HG03039 (cell line): Measurements from ENCODE around the gene DIP2A.

Experiments
- ATAC-seq: cut with Tn5 transposase; IDR thresholded peaks from one replicate; pipeline ENCODE4 v1.9.1; 2021; ENCODE audit warnings: mild to moderate bottlenecking, moderate library complexity; ENCODE audit not compliant: unreplicated experiment

Gene DIP2A, protein sequence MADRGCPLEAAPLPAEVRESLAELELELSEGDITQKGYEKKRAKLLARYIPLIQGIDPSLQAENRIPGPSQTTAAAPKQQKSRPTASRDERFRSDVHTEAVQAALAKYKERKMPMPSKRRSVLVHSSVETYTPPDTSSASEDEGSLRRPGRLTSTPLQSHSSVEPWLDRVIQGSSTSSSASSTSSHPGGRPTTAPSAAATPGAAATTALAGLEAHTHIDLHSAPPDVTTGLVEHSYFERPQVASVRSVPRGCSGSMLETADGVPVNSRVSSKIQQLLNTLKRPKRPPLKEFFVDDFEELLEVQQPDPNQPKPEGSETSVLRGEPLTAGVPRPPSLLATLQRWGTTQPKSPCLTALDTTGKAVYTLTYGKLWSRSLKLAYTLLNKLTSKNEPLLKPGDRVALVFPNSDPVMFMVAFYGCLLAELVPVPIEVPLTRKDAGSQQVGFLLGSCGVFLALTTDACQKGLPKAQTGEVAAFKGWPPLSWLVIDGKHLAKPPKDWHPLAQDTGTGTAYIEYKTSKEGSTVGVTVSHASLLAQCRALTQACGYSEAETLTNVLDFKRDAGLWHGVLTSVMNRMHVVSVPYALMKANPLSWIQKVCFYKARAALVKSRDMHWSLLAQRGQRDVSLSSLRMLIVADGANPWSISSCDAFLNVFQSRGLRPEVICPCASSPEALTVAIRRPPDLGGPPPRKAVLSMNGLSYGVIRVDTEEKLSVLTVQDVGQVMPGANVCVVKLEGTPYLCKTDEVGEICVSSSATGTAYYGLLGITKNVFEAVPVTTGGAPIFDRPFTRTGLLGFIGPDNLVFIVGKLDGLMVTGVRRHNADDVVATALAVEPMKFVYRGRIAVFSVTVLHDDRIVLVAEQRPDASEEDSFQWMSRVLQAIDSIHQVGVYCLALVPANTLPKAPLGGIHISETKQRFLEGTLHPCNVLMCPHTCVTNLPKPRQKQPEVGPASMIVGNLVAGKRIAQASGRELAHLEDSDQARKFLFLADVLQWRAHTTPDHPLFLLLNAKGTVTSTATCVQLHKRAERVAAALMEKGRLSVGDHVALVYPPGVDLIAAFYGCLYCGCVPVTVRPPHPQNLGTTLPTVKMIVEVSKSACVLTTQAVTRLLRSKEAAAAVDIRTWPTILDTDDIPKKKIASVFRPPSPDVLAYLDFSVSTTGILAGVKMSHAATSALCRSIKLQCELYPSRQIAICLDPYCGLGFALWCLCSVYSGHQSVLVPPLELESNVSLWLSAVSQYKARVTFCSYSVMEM (N-terminal part only)

DNA sequence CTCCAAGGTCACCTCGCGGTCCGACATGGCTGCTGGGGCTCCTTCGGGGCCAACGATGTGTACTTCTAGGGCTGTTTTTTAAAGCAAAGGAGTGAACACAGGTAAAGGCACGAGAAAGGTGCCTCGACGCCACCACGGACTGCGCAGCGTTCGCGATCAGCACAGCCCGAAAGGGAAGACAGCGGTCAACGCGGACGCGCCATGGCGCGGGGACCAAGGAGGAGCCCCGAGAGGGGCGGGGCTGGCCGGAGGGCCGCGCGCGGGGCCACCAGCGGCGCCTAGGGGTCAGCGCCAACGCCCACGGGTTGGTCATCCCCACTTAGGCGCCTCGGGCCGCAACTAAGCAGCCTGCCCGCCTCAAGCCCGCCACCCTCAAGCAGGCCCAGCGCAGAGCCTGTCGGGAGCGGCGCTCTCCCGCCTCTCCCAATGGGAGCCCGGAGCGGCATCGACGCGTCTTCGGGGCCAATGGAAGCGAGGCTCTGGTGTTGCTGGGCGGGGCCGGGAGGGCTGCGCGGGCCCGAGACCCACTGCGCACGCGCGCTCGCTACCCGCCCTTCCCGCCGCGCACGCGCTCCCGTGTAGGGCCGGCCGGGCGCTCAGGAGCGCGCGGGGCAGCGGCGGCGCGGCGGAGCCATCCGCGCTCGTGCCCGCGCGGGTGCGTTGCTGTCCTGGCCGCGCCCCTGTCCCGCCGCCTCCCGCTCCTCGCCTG lies at the start of gene DIP2A:
TSS of gene DIP2A (plus strand) at position 577 of the 709 bp plus-strand sequence. CDS start 241 bp downstream, outside the sequence.
- ATAC-seq, result peak; percentile 92

DNA sequence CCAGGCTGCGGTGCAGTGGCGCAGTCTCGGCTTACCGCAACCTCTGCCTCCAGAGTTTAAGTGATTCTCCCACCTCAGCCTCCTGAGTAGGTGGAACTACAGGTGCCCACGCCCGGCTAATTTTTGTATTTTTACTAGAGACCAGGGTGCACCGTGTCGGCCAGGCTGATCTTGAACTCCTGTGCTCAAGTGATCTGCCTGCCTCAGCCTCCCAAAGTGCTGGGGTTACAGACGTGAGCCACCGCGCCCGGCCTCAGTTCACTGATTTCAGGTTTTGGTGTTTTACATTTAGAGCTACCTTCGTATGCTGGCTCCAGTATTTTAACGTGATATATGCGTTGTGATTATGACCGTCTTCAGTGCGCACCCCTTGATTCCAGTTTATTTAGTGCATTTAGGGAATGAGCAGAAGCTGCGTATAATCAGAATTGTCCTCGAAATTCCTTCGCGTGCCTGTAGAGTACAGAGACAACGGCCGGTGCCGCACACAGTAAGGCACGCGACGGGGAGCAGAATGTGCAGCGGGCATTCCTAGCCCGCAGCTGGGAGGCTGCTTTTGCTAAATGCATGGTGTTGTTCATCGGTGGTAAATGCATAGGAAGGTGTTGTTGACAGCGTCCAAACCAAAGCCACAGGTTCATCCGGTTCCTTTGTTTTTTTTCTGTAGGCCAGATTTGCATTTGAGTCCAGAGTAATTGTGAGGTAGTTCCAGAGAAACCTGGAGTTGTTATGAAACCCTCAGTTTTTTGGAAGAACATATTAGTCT lies 48.9 kb upstream of the DIP2A start:
- no peak for ATAC-seq

DNA sequence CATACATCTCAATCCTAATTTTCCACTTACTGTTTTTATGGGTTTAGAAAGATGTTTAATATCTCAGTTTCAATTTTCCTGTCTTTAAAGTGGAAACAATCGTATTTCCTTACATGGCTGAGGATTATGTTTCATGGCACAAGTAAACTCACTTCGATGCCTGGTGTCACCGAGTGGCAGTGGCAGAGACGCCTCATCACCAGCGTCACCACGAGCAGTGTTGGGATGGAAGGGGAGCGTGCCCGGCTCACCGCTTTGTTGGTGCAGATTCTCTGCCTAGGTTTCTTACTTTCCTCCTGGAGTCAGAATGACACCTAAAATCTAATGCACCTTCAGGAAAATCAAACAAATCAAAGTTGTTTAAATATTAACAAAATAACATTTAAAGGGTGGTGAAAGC lies 48.2 kb upstream of the DIP2A start:
- no peak for ATAC-seq

DNA sequence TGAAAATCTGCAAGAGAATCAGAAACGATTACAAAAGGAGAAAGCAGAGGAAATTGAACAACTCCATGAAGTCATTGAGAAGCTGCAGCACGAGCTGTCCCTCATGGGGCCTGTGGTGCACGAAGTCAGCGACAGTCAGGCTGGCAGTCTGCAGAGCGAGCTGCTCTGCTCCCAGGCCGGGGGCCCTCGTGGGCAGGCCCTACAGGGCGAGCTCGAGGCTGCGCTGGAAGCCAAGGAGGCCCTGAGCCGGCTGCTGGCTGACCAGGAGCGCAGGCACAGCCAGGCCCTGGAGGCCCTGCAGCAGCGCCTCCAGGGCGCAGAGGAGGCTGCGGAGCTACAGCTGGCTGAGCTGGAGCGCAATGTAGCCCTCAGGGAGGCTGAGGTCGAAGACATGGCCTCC lies 47.5 kb upstream of the DIP2A start:
- no peak for ATAC-seq

DNA sequence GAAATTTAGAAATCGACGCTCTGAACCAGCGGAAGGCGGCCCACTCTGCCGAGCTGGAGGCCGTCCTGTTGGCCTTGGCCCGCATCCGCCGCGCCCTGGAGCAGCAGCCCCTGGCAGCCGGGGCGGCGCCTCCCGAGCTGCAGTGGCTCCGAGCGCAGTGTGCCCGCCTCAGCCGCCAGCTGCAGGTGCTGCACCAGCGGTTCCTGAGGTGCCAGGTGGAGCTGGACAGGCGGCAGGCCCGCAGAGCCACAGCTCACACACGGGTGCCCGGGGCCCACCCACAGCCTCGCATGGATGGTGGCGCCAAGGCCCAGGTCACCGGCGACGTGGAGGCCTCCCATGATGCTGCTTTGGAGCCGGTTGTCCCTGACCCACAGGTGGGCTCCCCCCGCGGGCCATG lies 47.0 kb upstream of the DIP2A start:
- ATAC-seq, result no peak

DNA sequence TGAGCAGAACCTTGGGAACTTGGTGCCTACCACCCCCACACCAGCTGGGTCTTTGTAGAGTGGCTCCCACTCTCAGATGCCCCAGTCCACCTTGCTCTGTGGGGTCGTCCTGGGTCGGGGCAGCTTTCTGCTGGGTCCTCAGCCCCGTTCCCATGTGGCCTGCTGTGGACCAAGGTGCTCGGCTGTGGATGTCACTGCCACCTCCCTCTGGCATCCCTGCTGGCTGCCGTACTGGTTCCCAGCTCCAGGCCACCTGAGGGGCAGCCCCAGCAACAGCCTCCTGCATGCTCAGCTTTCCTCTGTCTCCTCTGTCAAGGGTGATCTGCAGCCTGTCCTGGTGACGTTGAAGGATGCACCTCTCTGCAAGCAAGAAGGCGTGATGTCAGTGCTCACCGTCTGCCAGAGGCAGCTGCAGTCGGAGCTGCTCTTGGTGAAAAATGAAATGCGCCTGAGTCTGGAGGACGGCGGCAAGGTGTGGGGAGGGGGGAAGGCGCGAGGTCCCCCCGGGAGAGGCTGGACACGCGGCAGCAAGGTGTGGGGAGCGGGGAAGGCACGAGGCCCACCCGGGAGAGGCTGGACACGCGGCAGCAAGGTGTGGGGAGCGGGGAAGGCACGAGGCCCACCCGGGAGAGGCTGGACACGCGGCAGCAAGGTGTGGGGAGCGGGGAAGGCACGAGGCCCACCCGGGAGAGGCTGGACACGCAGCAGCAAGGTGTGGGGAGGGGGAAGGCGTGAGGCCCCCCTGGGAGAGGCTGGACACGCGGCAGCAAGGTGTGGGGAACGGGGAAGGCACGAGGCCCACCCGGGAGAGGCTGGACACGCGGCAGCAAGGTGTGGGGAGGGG lies 45.9 kb upstream of the DIP2A start:
- no peak for ATAC-seq

DNA sequence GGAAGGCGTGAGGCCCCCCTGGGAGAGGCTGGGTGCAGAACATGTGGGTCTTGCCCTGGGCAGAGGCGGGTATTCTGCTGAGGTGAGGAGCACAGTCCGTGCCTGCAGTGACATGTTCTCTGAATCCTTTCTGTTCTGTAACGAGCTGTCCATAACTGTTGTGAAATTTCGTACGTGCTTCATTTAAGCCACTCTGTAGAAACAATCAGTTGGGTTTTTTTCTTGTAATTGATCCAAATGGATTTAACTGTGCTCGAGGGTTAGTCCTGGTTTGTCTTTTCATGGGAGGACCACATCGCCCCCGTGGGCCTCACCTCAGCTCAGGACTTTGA lies 45.4 kb upstream of the DIP2A start:
- ATAC-seq, result no peak

DNA sequence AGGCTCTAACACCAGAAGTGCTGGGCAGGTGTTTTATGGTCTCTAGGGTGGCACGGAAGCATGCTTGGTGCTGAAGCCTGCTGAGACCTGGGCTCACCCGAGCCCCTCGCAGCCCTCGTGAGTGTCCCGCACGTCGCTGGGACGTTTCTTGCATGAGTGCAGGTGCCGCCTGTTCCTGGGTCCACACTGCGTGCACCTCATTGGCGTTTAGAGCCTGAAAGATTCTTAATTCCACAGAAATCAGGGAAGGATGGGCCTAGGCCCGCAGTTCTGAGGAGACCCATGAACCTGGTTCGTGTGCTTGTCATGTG lies 43.8 kb upstream of the DIP2A start:
- ATAC-seq, result no peak

DNA sequence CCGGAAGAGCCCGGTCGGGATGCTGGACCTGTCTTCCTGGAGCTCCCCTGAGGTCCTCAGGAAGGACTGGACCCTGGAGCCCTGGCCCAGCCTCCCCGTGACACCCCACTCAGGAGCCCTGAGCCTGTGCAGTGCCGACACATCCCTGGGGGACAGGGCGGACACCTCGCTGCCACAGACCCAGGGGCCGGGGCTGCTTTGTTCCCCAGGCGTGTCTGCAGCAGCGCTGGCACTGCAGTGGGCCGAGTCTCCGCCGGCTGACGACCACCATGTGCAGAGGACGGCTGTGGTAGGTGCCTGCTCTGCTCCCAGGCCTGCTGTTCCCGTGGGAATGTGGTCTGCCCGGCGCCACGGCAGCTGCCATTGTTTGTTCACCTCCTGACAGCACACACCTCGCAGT lies 42.1 kb upstream of the DIP2A start:
- ATAC-seq, result no peak

DNA sequence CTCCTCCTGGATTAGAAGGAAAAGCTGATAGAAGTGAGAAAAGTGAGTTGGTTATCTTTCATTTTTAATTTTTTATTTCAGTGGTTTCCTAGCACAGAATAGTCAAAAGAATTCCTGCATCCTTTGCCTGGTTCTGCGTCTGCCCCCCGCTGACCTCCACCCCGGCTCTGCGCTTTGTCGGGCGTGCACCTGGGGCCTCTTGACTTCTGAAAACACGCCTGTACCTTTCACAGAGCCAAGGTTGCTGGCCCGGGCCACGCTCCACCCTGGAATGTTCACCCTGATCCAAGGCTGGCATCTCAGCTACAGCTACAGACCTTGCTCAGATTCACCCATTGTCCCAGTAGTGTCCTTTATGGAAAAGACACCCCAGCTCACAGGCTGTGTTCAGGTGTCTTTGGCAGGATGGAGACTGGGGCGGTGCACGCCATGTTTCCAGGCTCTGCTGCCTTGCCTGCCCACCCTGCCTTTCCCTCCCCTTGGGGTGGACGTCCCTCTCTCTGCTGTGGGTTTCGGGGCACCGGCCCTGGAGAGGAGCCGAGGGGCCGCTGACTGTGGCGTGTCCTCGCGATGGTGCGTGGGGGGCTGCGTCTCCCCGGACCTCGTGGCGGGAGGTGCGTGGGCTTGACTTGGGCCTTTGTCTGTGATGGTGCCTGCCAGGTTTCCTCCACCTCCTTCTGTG lies 40.3 kb upstream of the DIP2A start:
- ATAC-seq, result no peak

DNA sequence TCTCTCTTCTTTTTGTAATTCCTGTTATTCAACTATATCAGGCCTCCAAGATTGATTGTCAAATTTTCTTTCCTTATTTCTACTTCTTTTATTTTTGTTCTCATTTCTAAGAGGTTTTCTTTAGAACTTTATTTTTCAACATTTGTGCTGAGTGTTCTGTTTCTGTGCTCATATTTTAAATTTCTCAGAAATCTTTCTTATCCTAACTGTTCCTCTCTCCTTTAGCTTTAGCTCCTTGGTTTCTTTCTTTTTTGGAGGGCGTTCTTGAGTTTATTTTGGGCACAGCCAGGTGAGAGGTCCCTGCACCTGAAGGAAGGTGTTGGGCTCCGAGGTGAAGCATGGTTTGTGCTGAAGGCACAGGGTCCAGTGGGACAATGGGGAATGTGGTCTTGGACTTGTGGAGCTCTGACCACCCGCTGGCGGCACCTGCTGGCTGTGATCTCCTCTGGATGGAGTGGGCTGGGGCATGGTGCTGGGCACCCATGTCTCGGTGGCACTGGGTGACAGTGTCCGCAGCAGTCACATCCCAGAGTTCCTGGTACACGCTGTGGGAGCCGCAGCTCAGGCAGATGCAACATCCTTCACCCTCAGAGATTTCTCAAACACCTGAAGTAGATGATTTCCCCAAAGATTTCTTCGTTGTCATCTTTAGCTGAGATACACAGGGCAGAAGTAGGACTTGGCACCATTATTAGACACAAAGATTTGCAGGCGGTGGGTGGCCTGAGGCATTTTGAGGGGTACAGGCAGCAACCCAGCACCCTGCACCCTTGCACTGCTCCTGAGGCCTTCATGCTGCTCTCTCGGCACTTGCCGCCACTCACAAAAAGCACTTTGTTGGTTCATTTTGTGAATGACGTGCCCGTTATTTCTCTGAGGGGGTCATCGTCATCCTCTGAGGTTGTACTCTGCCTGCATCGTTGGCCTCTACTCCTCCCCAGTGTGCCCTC lies 38.2 kb upstream of the DIP2A start:
- ATAC-seq, result no peak

DNA sequence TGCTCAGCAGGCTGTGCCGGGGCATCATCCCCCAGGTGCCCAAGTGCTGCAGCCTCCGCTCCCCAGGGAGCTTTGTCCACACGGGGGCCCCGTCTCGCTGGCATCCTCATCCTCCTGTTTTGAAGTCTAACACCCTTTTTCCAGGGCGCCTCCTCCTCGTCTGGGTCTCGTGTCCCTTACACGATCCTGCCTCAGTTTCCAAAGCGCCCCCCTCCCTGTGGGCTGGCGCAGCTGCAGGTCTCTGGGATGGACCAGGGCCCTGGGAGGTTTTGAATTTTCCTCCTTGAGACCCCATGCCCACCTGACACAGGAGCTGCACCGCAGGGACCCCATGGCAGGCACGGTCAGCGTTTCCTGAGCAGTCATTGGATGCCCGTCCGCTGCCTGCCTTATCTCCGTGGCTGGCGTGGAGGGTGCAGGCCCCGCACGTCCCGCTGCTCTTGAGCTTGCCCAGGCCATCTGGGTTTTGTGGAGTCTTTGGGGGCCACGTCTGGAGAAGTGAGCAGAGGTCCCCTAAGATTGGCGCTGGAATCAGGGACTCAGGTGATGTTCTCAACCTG lies 37.4 kb upstream of the DIP2A start:
- ATAC-seq, result no peak

DNA sequence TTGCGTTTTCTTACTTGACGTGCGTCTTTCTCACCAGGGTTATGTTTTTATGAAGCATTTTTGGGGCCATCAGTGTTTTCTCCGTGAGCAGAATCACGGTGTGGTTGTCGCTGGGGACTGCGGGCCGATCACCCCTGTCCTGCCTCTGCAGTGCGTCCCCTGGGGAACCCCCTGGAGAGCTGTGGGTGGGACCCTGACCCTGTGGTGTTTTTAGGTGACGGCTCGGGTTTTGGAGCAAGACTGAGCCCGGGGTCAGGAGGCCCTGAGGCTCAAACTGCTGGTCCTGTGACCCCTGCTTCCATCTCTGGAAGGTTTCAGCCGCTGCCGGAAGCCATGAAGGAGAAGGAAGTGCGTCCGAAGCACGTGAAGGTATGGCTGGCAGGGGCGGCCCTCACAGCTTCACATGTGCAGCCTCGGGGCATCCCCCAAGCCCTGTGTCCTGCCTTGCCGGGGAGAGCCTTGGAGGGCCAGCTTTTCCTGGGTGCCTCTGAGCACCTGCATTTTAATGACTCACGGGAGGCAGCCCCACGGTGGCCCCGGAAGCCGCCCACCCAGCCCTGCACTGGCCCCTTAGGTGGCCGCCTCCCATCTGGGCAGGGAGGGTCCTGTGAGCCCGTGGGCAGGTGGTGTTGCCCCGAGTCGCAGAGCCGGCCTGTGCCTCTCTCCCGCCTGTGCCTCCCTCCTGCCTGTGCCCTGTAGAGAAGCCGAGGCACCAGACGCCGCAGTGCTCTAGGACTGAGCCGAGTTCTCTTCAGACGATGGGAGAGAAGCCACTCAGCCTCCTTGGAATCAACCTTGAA lies 36.7 kb upstream of the DIP2A start:
- no peak for ATAC-seq

DNA sequence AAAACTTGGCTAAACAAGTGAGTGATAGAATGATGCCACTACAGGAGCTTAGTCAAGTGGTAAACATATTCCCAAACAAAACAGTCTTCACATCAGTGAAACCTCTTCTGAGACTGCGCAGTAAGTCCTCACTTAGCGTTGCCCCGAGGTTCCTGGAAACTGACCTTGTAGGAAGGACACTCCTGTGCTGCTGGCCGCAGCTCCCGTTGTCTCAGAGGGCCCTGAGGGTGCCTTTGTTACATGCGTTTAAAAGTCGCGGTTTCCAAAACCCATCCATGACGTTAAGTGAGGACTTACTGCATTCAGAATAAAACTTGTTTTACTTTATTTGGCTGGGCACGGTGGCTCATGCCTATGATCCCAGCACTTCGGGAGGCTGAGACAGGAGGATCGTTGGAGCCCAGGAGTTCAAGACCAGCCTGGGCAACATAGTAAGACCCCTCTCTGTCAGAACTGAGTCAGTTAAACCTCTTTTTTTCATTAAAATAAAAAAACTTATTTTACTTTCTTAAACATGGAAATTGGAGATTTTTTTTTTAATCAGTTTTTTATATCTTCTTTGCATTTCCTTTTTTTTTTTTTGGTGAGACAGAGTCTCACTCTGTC lies 36.0 kb upstream of the DIP2A start:
- ATAC-seq, result no peak

DNA sequence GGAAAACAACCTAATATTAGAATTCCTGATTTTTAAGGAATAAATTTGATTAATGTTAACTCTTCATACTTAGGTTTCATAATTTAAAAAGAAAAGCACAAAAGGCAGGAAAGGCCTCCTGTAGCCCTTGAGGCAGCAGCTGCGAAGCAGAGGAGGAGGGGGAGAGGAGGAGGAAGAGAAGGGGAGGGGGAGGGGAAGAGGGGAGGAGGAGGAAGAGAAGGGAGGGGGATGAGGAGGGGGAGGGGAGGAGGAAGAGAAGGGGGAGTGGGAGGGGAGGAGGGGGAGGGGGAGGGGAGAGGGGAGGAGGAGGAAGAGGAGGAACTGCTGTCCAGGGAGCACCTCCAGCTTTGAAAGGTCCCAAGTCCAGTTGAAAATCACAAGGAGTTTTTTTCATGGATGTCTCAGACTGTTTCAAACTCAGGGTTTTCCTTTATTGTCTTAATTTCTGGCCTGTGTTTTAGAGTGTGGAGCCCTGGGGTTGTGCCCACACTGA lies 35.1 kb upstream of the DIP2A start:
- no peak for ATAC-seq

DNA sequence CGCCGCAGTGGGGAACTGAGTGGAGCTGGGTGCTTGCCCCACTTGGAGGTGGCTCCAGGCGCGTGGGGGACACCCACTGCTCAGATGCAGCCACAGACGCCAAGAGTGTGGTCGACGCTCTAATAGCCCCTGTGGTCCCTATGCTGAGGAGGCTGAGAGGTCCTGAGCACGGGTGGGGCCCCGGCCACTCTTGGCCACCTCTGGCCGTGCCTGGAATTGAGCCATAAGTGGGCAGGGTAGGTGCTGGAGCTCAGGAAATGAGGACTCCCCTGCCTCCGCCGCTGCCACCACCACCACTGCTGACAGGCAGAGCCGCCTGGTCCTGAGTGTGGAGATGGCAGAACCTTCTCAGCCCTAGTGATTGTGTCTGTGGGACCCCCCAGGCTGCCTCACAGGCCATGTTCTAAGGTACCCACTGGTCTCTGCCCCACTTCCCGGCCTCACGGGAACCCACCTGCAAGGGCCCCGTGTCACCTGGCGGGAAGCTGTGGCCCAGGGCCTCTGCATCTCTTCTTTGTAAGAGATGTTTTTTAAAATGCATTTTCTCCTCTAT lies 34.6 kb upstream of the DIP2A start:
- no peak for ATAC-seq
